T-cell (primary cell): ENCODE data around the gene WSB1. TPM values are rescaled to one million over a fixed set of nuclear protein-coding genes. Genes with fewer than 3 reads are reported as not detected.
A peak's percentile ranks its signal among the peaks of the same experiment; 100 is the strongest.
"Not testable (repeated sequence)": the region's sequence is repeated elsewhere in the genome, so short reads cannot be mapped to it uniquely, and the experiment has no call there.

Experiments used
- ATAC-seq, 4 experiments: fragments of 200-7000 bp in 3 of 4; fragments of 150-1000 bp in 1 of 4; cut with Tn5 transposase; replicated peaks in 1 of 4; 1 replicate in 3 of 4; 2 replicates in 1 of 4; pipeline ENCODE4 v1.10.0; 2021; ENCODE audit warnings: moderate library complexity in 3 of 4, mild to moderate bottlenecking in 2 of 4, moderate number of reproducible peaks in 1 of 4
- CTCF ChIA-PET, 2 donors: fragments of 300-600 bp; sonication (Branson Sonifier 250); formaldehyde crosslinking; loops; one replicate each; lab custom pipeline; 2022; ENCODE audit warnings: antibody characterized with exemption in 2 of 2; lab: Charles Lee
- POLR2A ChIA-PET, 2 donors: fragments of 300-600 bp; sonication (Branson Sonifier 250); formaldehyde crosslinking; loops; one replicate each; lab custom pipeline; 2022; ENCODE audit warnings: antibody characterized with exemption in 2 of 2; lab: Charles Lee
- DNase-seq, 35 experiments: peaks; one replicate each; pipeline versions ENCODE4 v3.0.0 to v3.0.0-alpha.2; 2013 to 2023
- H3K27ac ChIP-seq: one replicate; pipeline ENCODE4 v1.5.1; 2013; ENCODE audit warnings: low read length
- H3K27me3 ChIP-seq, 2 experiments: replicated peaks in 1 of 2; 1 replicate in 1 of 2; 2 replicates in 1 of 2; pipeline versions ENCODE4 v1.6.1 to v1.7.0; 2013; ENCODE audit warnings: low read length in 1 of 2, mixed read lengths in 1 of 2; ENCODE audit not compliant: control insufficient read depth in 2 of 2, insufficient read depth in 2 of 2; ENCODE audit errors: extremely low read depth in 1 of 2
- H3K36me3 ChIP-seq, 2 donors: 1 replicate in 1 of 2; 2 replicates in 1 of 2; pipeline versions ENCODE4 v1.6.1 to v1.7.0; 2013; ENCODE audit warnings: low read length in 1 of 2; ENCODE audit not compliant: control insufficient read depth in 2 of 2, insufficient read depth in 1 of 2; ENCODE audit errors: extremely low read depth in 1 of 2
- H3K4me1 ChIP-seq, 2 experiments: 1 replicate in 1 of 2; 2 replicates in 1 of 2; pipeline versions ENCODE4 v1.6.1 to v1.7.0; 2013; ENCODE audit warnings: low read length in 2 of 2, mixed read lengths in 1 of 2; ENCODE audit not compliant: insufficient read depth in 2 of 2, control insufficient read depth in 1 of 2; ENCODE audit errors: extremely low read depth in 1 of 2
- H3K4me3 ChIP-seq, 2 donors: 1 replicate in 1 of 2; 2 replicates in 1 of 2; pipeline versions ENCODE4 v1.5.1 to v1.7.0; 2013; ENCODE audit warnings: mild to moderate bottlenecking in 2 of 2, low read length in 1 of 2, moderate library complexity in 1 of 2; ENCODE audit not compliant: control insufficient read depth in 1 of 2; ENCODE audit errors: extremely low read depth in 1 of 2
- H3K9me3 ChIP-seq: 2 replicates; pipeline ENCODE4 v1.7.0; 2013
- H3K27ac Mint-ChIP-seq, 2 donors: one replicate each; pipeline ENCODE4 v1.8.0; 2020 to 2021; ENCODE audit warnings: mild to moderate bottlenecking in 2 of 2, mixed read lengths in 2 of 2
- H3K27me3 Mint-ChIP-seq, 2 donors: one replicate each; pipeline ENCODE4 v1.8.0; 2021 to 2022; ENCODE audit warnings: mixed read lengths in 2 of 2
- H3K36me3 Mint-ChIP-seq: one replicate; pipeline ENCODE4 v1.8.0; 2021; ENCODE audit warnings: mixed read lengths
- H3K4me1 Mint-ChIP-seq, 3 donors: one replicate each; pipeline ENCODE4 v1.8.0; 2020 to 2022; ENCODE audit warnings: mixed read lengths in 3 of 3, mild to moderate bottlenecking in 1 of 3
- H3K4me3 Mint-ChIP-seq, 3 donors: one replicate each; pipeline ENCODE4 v1.8.0; 2020 to 2022; ENCODE audit warnings: mild to moderate bottlenecking in 3 of 3, mixed read lengths in 3 of 3, moderate library complexity in 3 of 3
- H3K9me3 Mint-ChIP-seq, 3 donors: one replicate each; pipeline ENCODE4 v1.8.0; 2020 to 2022; ENCODE audit warnings: mixed read lengths in 3 of 3
- WGBS: methylation state at CpG from one replicate; pipeline ENCODE4 v1.1.5; 2013; ENCODE audit warnings: missing lambda C conversion rate; ENCODE audit not compliant: insufficient coverage; 5-methylcytosine and 5-hydroxymethylcytosine counted together
- total RNA-seq, 35 experiments: library from RNA in 6 of 35; stranded (reverse) in 6 of 35; fragments of 120-200 nt in 1 of 35; gene quantifications; one replicate each; pipeline versions ENCODE4 v1.2.1 to v1.2.4 and lab custom pipeline; 2013 to 2026

Gene WSB1
- total RNA-seq, 5 donors from 2014 or later (not counting 1 experiment from before 2014, with no cell fraction given): 103 to 142 (median 115) TPM

GRCh38 chr17:27327397-27327796 lies 33.5 kb downstream of the WSB1 start:
- H3K27me3 Mint-ChIP-seq: no peaks in the 10 kb centered on the region
- no peak overlapping the region for H3K4me3 ChIP-seq
- 95% methylated on average over 2 of the region's 7 CpGs for WGBS
- peaks cover 0 to 6% of the 10 kb centered on the region in 2 experiments for H3K4me1 ChIP-seq
- H3K4me1 Mint-ChIP-seq: peaks cover 5 to 12% (median 11%) of the 10 kb centered on the region in 3 donors
- POLR2A ChIA-PET: interaction anchor here in 1 of 2 donors (0.8 kb wide), 1 partner anchor 31 kb away, joined by 3 read pairs; no protein-coding TSS in a partner anchor
- no peaks in the 10 kb centered on the region for H3K36me3 ChIP-seq
- no peaks in the 10 kb centered on the region for H3K36me3 Mint-ChIP-seq
- ATAC-seq (no peak), DNase-seq (no peak)
- H3K27ac Mint-ChIP-seq: no peak overlapping the region
- peaks cover 0 to 2% of the 10 kb centered on the region in 2 experiments for H3K27me3 ChIP-seq
- H3K27ac ChIP-seq: no peak overlapping the region
- no peaks in the 10 kb centered on the region for H3K9me3 ChIP-seq
- CTCF ChIA-PET: interaction anchor here in 1 of 2 donors (0.6 to 0.7 kb wide), 3 partner anchors 10 to 278 kb away, joined by 5 to 11 read pairs (median 11); no protein-coding TSS in a partner anchor
- no peaks in the 10 kb centered on the region for H3K9me3 Mint-ChIP-seq
- no peak overlapping the region for H3K4me3 Mint-ChIP-seq

- 100% methylated on average over 1 of the region's 4 CpGs for WGBS
Observed at GRCh38 chr17:27327871-27328270, 34.0 kb downstream of the WSB1 start.

GRCh38 chr17:27328686-27329085 lies 34.8 kb downstream of the WSB1 start:
- H3K4me3 Mint-ChIP-seq, POLR2A ChIA-PET, H3K36me3 Mint-ChIP-seq, CTCF ChIA-PET, H3K9me3 Mint-ChIP-seq, H3K4me3 ChIP-seq, H3K27me3 Mint-ChIP-seq, DNase-seq, ATAC-seq, H3K27me3 ChIP-seq, H3K9me3 ChIP-seq, H3K27ac Mint-ChIP-seq, H3K27ac ChIP-seq, H3K36me3 ChIP-seq: not testable (repeated sequence)
- H3K4me1 ChIP-seq: peaks cover 3 to 18% of the 10 kb centered on the region in 2 experiments
- WGBS: 98% methylated on average over 6 of the region's 9 CpGs
- peaks cover 14 to 19% (median 19%) of the 10 kb centered on the region in 3 donors for H3K4me1 Mint-ChIP-seq

More at GRCh38 chr17:27327871-27328270, 34.0 kb downstream of the WSB1 start:
- Histone ChIP-seq H3K27ac (no peak overlapping the region), H3K9me3 (no peaks in the 10 kb centered on the region), H3K36me3 (no peaks in the 10 kb centered on the region), H3K27me3 (peaks cover 0 to 2% of the 10 kb centered on the region in 2 experiments), H3K4me3 (no peak overlapping the region), H3K4me1 (peaks cover 0 to 10% of the 10 kb centered on the region in 2 experiments)
- no peak for DNase-seq
- ChIA-PET POLR2A (no interaction called here), CTCF (interaction anchor here in 1 of 2 donors (0.6 kb wide), 1 partner anchor 278 kb away, joined by 11 read pairs; no protein-coding TSS in a partner anchor)
- Mint-ChIP-seq H3K4me1 (peaks cover 9 to 14% (median 12%) of the 10 kb centered on the region in 3 donors), H3K27ac (no peak overlapping the region), H3K9me3 (no peaks in the 10 kb centered on the region), H3K4me3 (no peak overlapping the region), H3K27me3 (no peaks in the 10 kb centered on the region), H3K36me3 (no peaks in the 10 kb centered on the region)
- no peak for ATAC-seq

- no peak overlapping the region for H3K4me3 ChIP-seq
- H3K27ac ChIP-seq: no peak overlapping the region
- Mint-ChIP-seq H3K36me3 (no peaks in the 10 kb centered on the region), H3K27ac (no peak overlapping the region), H3K27me3 (no peaks in the 10 kb centered on the region), H3K4me1 (peaks cover 19 to 24% (median 24%) of the 10 kb centered on the region in 3 donors), H3K9me3 (no peaks in the 10 kb centered on the region), H3K4me3 (no peak overlapping the region)
- ChIA-PET POLR2A (no interaction called here), CTCF (no interaction called here)
- H3K36me3 ChIP-seq: no peaks in the 10 kb centered on the region
- ATAC-seq (no peak), DNase-seq (no peak)
- peaks cover 0 to 2% of the 10 kb centered on the region in 2 experiments for H3K27me3 ChIP-seq
- no peaks in the 10 kb centered on the region for H3K9me3 ChIP-seq
- WGBS: 78% methylated on average over 4 of the region's 8 CpGs
- H3K4me1 ChIP-seq: peaks cover 3 to 18% of the 10 kb centered on the region in 2 experiments
Observed at GRCh38 chr17:27329146-27329805, 35.4 kb downstream of the WSB1 start.

- peak overlapping the region; percentile 74 for H3K27ac ChIP-seq
- H3K27ac Mint-ChIP-seq: peak overlapping the region in 1 of 2 donors; percentile 81
- H3K4me1 Mint-ChIP-seq: peaks cover 19 to 24% (median 24%) of the 10 kb centered on the region in 3 donors
- no peak for ATAC-seq
- no peak for DNase-seq
- peak overlapping the region; percentile 75 to 84 (median 77) for H3K4me3 Mint-ChIP-seq
- H3K9me3 Mint-ChIP-seq: no peaks in the 10 kb centered on the region
- 75% methylated on average over 2 of the region's 3 CpGs for WGBS
- H3K4me3 ChIP-seq: no peak overlapping the region
- H3K4me1 ChIP-seq: peaks cover 3 to 18% of the 10 kb centered on the region in 2 experiments
- no peaks in the 10 kb centered on the region for H3K27me3 ChIP-seq
- ChIA-PET POLR2A (no interaction called here), CTCF (interaction anchor here in 1 of 2 donors (2.6 kb wide), 1 partner anchor 95 kb away, joined by 62 read pairs; no protein-coding TSS in a partner anchor)
- H3K9me3 ChIP-seq: no peaks in the 10 kb centered on the region
- no peaks in the 10 kb centered on the region for H3K36me3 Mint-ChIP-seq
- H3K27me3 Mint-ChIP-seq: peaks cover 0 to 4% of the 10 kb centered on the region in 2 donors
- no peaks in the 10 kb centered on the region for H3K36me3 ChIP-seq
Observed at GRCh38 chr17:27332047-27332393, 38.1 kb downstream of the WSB1 start.

GRCh38 chr17:27332485-27333409 lies 38.8 kb downstream of the WSB1 start:
- DNase-seq: peak; percentile 70 to 92 (median 81)
- Mint-ChIP-seq H3K27me3 (peaks cover 0 to 4% of the 10 kb centered on the region in 2 donors), H3K4me1 (peaks cover 19 to 24% (median 24%) of the 10 kb centered on the region in 3 donors), H3K36me3 (no peaks in the 10 kb centered on the region), H3K4me3 (peak overlapping the region; percentile 75 to 84 (median 77)), H3K9me3 (no peaks in the 10 kb centered on the region), H3K27ac (peak overlapping the region; percentile 82 to 84)
- Histone ChIP-seq H3K4me3 (peak overlapping the region; percentile 54 to 71), H3K4me1 (peaks cover 3 to 18% of the 10 kb centered on the region in 2 experiments), H3K27me3 (no peaks in the 10 kb centered on the region), H3K9me3 (no peaks in the 10 kb centered on the region), H3K36me3 (no peaks in the 10 kb centered on the region), H3K27ac (peak overlapping the region; percentile 74)
- ChIA-PET POLR2A (interaction anchor here in 1 of 2 donors (1.5 kb wide), 1 partner anchor 38 kb away, joined by 5 read pairs; no protein-coding TSS in a partner anchor), CTCF (interaction anchor here (0.6 to 2.6 kb wide), 13 partner anchors 9 to 270 kb away, joined by 3 to 62 read pairs (median 4); partner anchors contain the start of gene KSR1 (in 1 of the 2))
- peak; percentile 87 to 92 (median 91) for ATAC-seq
- 3% methylated on average over 33 of the region's 52 CpGs for WGBS
